Stimulated activated CD4-positive, alpha-beta T cell treated with anti-CD3 and anti-CD28 coated beads, Interleukin-15, amount 100 ng/mL, for 1 hour (primary cell): ENCODE data around the gene CENPU.

ENCODE experiments used
- DNase-seq, 2 donors: peaks; one replicate each; pipeline ENCODE4 v3.0.0-alpha.2; 2020; ENCODE audit warnings: low read depth in 1 of 2, low spot score in 1 of 2

Gene CENPU

DNA sequence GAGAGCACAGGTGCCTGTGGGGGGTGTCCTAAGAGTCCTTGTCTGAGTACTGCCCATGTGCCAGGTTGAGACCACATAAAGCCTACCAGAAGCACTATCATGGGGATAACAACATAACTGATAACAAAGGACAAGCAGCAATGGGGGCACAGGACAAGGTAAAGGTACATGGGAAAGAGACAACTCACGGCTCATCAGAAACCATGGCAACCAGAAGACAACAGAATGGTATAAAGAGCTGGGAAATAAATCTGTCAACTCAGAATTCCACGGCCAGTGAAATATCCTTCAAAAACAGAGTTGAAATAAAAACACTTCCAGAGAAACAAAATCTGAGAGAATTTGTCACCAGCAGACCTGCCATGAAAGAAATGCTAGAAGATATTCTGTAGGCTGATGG lies 20.0 kb downstream of the CENPU start:
- DNase-seq = no peak

DNA sequence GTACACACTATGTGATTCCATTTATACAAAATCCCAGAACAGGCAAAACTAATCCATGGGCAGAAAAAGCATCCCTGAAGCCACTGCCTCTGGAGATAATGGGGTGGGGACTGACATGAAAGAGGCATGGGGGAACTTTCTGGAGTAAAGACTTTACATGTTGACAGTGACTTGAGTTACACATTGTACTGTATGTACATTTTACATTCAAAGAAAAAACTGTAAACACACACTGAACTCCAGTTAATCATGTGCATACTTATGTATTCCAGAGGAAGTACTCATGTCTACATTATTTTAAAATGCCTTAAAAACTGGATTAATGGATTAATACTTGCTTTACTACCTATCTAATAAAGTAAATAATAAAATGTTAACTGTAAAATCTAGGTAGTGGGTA lies 21.6 kb downstream of the CENPU start:
- DNase-seq = no peak

DNA sequence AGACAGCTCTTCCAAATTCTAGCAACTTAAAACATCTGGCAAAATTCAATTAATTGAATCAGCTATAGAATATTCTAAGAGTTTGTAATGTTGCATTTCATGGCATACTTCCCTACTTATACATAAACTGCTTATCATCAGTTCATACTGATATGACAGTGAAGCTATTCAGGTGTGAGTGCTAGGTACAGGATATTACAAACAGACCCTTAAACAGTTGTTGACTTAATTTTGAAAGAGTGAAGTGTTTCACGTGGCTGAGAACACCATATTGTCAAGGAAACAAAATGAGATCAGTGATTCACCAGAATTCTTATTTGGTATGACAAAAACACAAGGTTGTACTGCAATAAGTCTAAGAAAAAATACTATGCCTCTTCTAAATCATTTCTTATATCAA lies 27.4 kb downstream of the CENPU start:
- DNase-seq = no peak

DNA sequence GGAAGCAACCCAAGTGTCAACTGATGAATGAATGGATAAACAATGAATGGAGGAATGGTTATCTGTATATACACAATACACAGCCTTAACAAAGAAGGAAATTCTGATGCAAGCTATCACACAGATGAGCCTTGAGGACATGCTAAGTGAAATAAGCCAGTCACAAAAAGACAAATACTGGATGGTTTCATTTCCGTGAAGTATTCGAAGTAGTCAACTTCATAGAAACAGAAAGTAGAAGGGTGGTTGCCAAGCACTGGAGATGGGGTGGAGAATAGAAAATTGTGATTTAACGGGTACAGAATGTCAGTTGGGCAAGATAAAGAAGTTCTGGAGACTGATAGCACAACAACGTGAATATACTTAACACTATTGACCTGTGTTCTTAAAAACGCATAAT lies 28.2 kb downstream of the CENPU start:
- DNase-seq = no peak

DNA sequence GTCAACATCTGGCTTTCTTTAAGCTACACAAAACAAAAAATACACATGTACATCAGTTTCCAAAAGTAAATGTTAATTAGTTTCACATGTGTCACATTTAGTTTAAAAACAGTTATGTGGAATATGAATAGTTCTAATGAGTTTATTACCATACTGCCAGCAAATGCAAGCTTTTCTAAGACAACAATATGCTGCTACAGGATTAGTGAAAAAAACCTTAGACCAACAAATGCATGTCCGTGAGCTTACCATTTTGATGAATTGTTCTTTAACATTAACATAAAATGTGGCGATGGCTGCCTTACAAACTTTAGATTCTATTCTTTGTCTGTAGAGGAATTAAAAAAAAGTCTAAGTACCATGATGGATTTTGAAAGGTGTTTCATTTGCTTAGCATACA lies 31.8 kb downstream of the CENPU start:
- DNase-seq = no peak

DNA sequence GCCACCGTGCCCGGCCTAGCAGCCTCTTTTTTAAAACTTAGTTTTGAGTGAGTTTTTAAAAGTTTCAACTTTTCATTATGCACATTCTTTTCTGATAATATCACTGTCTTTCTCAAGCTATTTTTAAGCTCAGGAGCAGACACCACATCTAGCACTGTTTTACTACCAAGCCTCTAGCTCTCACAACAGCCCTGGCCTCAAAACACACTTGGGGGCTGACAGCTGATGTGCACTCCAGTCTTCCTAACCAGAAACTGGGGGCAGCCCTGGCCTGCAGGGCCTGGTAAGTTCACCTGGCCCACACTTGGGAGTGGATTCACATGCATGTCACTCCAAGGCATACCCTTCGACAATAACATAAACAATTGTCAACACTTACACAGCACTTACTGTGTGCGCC lies 34.0 kb downstream of the CENPU start:
- no peak for DNase-seq

DNA sequence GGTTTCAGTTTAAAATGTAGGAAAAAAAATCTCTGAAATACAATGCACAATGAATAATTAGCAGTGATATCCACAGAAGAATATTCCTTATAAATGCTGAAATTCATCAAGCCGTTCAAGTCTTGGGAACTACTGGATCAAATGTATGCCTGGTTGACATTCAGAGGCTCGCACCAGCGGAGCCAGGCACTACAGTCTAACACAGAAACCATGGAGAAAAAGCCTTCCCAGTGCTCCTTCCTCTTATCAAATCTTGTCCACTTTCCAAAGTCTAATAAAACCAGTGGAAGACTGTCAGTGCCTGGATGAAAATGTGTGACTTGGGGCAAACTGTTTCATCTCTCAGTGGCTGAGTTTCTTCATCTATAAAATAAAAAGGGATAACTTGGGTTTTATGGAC lies 35.9 kb downstream of the CENPU start:
- DNase-seq = no peak

DNA sequence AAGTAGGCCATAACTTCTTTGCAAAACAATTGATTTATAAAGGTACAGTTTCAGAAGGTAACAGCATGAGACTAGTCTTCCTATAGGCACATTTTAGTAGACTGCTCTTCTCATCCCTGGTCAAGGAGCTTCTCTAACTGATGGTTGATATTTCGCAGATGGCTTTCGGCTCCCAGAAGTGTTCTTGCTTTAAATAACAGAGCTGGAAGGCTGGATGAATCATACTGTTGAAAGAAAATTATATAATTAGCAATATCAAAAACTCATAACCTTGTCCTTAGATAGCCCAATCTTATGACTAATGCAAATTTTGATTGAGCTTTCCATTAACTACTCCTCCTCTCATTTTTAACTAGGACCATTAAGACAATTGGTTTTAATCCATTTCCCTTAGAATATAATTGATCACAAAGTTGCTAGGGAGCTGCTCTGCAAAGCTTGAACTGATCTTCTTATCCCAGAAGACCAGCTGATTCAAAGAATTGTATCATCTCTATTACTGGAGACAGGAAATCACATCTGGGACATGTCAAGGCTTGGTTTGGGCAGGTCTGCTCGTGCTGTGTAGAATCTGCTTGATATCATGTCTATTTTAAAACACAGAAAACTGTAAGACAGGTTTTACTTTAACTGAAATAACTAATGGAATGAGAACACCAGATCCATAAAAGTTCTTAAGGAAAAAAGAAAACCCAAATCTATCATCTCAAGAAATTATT lies 38.6 kb downstream of the CENPU start:
- no peak for DNase-seq

DNA sequence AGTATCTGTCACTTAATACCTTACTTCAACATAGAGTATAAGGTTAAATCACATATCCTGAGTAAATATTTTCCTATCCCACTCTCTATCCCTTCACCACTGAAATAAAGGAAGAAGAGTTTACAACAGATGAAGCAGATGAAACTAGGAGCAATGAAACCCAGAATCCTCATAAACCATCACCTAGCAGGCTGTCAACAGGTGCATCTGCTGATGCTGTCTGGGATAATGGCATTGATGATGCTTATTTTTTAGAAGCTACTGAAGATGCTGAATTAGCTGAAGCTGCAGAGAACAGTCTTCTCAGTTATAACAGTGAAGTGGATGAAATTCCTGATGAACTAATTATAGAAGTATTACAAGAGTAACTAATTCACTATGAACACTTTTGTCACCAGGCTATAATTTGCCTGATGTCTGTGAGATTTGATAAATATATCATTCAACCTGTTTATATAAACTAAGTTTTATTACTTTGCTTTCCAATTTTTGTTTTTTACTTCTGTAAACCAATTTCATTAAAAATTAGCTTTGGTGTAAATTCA lies 39.4 kb downstream of the CENPU start:
- no peak for DNase-seq

DNA sequence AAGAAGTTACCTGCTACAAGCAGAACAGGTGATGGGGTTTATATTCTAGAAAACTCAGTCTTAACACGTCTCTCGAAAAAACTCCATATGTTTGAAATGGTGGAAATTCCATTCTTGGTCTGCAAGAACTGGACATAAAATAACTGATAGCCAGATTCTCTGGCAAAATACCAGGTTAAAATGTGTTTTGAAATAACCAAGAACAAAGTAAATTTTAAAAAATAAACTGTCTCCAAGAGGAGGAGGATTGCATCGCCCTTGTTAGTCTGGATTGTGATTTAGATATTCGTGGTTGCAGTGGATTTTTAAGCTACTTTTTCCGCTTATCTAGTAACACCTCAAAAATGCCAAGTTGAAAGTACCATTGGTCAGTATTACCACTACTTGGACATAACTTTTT lies 40.8 kb downstream of the CENPU start:
- no peak for DNase-seq

DNA sequence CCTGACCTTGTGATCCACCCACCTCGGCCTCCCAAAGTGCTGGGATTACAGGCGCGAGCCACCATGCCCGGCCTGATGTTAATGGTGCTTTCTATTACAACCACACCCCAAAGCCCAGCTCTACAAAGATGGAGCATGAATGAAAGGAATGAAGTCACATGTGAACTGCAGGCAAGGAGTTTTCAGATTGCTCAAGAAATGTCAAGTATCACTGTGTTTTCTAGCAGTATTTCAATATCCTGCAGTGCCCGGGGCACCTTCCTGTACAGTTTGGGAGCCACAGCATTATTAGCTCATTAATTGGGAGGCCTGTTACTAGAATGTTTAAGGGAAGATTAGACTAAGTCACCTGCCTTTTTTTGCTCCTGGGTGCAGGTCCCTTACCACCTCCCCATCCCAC lies 44.2 kb downstream of the CENPU start:
- no peak for DNase-seq

DNA sequence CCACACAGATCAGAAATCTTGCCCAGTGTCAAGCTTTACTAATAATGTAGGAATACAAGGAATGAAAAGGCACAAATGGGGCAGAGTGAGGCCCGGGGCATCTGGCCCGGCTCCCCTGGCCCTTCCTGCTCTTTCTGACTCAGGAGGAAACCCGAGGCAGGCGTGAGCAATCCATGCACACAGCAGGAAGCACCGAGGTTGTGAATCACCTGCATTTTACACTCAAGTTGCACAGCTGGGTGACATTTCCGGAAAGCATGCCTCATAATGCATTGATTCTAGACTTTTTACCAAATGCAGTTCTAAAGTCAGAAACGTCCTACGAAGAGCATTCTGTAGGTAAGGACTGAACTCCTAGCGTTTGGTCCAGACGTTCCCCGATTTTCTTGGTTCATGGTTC lies 45.4 kb downstream of the CENPU start:
- no peak for DNase-seq

DNA sequence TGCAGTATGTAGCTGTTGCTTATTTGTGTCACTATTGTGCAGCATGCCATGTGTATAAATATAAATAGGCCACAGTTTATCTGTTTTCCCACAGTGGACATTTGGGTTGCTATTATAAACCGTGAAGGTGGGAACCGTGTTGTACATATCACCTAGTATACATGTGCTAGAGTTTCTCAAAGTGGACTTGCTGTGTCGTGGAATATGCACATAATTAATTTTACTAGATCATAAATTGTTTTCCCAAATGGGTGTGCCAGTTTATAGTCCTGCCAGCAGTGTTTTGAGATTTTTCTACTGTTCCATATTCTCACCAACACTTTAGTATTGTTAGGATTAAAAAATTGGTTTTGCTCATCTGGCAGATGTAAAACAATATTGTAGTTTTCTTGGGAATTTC lies 45.9 kb downstream of the CENPU start:
- DNase-seq = no peak

DNA sequence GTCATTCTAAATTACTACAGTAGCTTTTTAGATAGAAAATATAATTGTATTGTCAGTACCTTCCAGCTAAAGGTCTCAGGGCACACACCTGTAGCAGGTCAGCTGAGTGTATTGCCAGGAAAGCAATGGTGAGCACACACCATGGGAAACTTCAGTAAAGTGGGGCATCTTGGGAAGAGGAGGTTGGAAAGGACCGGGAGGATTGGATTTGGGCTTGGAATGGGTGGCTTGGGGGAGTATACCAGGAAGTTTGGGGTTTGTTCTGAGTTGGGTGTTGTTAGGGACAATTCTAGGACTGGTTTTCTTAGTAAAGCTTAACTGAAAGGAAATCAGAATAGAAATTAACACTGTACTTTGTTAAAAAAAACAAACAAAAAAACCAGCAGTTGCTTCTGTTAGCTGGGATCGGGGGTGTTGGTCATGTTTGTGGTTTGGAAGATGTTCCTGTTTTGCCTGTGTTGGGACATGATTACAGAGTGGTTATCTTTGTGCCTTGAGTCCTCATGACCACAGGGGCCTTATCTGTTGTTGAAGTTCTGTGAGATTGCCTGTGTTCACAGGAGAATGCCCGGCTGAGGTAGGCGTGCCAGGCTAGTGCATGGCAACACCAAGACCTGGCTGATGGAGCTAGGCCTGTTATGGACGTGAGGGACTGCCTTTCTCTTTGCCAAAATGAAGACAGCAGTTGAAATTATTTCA lies 49.3 kb downstream of the CENPU start:
- DNase-seq = no peak

DNA sequence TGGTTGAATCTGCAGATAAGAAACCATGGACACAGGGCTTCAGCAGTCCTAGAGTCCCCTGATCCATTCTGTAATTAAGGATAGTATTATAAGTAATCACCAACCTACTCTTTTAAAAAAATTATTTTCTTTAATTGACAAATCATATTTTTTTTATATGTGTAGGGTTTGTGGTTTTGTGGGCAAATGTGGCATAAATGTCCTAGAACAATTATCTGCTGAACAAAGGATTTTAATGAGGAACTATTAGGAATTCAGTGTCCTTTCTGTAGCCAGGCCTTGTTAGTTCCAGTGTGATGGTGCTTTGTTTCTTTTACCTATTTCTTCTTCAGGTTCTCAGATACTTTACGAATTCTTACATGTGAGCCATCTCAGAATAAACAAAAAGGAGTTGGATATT lies 52.0 kb downstream of the CENPU start:
- no peak for DNase-seq

DNA sequence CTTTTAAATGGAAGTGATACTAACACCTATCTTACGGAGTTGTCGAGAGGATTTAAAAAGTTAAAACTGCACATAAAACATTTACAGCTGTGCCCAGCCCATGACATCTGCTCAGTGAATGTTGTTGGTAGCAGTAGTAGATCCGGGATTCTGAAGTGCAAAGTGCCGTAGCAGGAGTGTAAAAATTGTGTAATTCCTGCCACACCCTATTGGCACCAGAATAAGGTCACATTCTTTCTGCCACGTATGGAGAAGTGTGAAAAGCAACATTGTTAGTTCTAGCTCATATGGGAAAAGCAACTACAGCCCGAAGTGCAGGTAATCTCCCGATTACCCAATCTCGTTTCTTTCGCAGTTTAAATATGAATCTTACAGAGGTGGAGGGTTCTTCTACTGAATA lies 53.2 kb downstream of the CENPU start:
- no peak for DNase-seq

DNA sequence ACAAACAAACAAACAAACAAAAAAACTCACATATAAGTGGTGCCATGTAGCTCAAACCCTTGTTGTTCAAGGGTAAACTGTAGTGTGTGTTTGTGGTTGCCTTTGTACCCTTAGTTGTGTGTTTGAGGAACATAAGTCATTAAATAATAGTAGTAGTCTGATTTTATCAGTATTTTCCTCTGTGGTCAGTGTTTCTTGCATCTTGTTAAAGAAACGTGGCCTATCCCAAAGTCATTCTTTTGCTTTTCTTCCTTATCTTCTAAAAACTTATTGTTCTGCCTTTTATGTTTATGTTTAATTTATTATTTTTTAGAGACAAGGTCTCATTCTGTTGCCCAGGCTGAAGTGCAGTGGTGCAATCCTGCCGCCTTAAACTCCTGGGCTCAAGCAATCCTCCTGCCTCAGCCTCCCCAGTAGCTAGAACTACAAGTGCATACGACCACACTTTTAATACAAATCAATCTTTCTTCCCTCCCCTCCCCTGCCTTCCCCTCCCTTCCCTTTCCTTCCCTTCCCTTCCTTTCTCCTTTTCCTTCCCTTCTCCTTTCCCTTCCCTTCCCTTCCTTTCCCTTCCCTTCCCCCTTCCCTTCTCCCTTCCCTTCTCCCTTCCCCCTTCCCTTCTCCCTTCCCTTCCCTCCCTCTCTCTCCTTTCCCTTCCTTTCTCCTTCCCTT lies 57.9 kb downstream of the CENPU start:
- DNase-seq = no peak

DNA sequence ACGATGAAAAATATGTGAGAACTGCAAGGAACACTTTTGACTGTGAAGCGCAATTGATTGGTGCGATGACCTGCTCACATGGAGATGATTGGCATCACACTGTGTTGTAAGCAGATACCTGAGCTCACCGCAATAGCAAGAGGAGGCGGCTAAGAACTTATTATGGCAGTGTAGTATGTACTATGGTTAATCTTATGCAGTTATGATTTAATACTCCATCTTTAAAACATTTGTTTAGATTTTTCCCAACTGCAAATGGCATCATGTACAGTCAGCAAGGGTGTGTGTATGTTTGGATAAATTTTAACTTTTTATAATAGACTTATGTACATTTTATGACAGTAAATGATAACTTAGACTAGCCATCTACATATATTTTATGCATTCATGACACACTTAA lies 58.9 kb downstream of the CENPU start:
- DNase-seq = no peak

DNA sequence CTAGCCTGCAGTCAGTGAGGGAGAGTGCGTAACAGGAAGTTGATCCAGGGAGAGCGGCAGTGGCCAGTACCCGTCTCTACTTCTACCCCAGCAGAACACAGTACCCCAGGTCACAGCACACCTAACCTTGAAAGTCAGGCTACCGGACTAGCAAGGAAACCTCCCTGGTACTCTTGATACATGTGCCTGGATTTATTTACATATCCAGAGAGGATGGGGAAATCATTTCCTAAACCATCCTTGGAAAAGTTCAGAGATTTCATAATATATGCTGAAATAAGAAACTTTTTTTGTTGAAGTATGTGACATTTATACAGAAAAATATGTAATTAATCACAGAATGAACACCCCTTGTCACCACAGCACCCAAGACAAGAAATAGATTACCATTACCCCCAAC lies 59.9 kb downstream of the CENPU start:
- DNase-seq = no peak

DNA sequence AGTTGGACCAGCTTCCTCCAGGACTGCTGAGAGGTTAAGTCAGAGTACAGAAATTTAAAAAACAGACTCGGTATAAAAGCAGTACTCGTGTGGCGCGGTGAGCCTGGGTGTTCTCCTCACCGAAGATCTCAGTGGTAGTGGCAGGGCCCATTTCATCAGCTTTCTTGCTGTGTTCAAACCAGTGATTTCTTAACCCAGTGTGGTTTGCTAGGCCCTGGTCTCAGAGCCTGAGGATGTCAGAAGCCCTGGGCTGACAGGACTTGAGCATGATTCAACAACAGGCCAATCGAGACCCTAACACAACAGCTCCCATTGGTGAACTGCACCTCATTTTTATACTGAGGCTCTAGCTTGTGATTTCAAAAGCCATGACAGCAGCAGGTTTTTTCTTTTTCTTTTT lies 61.2 kb downstream of the CENPU start:
- no peak for DNase-seq

DNA sequence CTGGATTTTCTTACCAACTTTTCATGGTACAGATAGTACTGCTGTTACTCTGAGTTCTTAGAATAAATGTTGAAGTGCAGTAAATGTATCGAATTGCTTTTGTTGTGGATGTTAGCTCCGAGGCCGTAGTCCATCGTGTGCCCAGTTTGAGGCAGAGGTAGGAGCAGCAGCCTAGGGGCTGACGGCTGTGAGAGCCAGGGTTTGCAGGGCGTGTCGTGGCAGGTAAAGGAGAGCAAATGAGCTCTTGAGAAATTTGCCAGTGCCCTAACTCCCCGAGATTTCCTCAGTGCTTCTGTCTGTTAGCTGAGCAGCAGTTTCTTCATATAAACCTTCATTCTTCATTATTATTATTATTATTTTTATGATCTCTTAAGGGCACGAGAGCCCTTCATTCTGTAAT lies 62.8 kb downstream of the CENPU start:
- DNase-seq = no peak

DNA sequence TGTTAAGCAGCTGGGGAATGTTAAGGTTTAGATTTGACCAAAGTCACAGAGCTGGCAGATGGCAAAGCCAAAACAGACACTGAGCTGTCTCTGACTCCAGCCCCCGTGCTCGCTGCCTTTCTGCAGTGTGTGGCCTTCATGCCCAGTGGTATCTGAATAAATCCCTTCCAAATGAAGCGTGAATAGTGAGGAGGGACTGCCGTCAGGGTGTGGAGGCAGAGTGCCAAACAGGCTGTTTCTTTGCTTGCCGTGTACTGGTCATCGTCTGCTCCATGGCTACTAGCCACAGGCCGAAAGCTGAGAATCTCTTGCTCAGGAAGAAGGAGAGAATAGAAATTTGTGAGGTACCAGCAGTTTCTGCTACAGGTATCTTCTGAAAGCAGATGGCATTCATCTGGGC lies 64.6 kb downstream of the CENPU start:
- DNase-seq = no peak
